H9 (cell line): ENCODE measurements around the gene ABLIM3. TPM values are rescaled to one million over a fixed set of nuclear protein-coding genes. Genes with fewer than 3 reads are reported as not detected.

Source experiments
- DNase-seq: peaks from one replicate; pipeline ENCODE4 v3.0.0-alpha.2; 2017
- H2AFZ ChIP-seq: one replicate; pipeline ENCODE4 v1.6.1; 2013; ENCODE audit warnings: mild to moderate bottlenecking, low read length, control low read depth, moderate library complexity
- H2AK5ac ChIP-seq: 2 replicates; pipeline ENCODE4 v1.6.1; 2013; ENCODE audit warnings: low read length, control low read depth, mixed read lengths; ENCODE audit not compliant: insufficient read length
- H2BK120ac ChIP-seq: one replicate; pipeline ENCODE4 v1.6.1; 2013; ENCODE audit warnings: low read depth, mild to moderate bottlenecking, low read length, control low read depth, inconsistent platforms; ENCODE audit not compliant: poor library complexity, severe bottlenecking
- H2BK12ac ChIP-seq: 2 replicates; pipeline ENCODE4 v1.6.1; 2013; ENCODE audit warnings: low read length, control low read depth, mixed read lengths, low read depth; ENCODE audit not compliant: insufficient read length
- H2BK15ac ChIP-seq: 2 replicates; pipeline ENCODE4 v1.6.1; 2013; ENCODE audit warnings: low read depth, low read length, control low read depth
- H2BK20ac ChIP-seq: one replicate; pipeline ENCODE4 v1.6.1; 2013; ENCODE audit warnings: low read depth, mild to moderate bottlenecking, low read length, control low read depth, inconsistent platforms; ENCODE audit not compliant: poor library complexity, severe bottlenecking
- H2BK5ac ChIP-seq: 2 replicates; pipeline ENCODE4 v1.6.1; 2013; ENCODE audit warnings: low read length, control low read depth, mixed read lengths; ENCODE audit not compliant: insufficient read length
- H3K14ac ChIP-seq: 2 replicates; pipeline ENCODE4 v1.6.1; 2013; ENCODE audit warnings: low read length, control low read depth; ENCODE audit not compliant: insufficient read depth
- H3K18ac ChIP-seq: 2 replicates; pipeline ENCODE4 v1.6.1; 2013; ENCODE audit warnings: low read depth, mild to moderate bottlenecking, mixed read lengths, low read length, control low read depth; ENCODE audit not compliant: insufficient read length
- H3K23ac ChIP-seq: 2 replicates; pipeline ENCODE4 v1.6.1; 2013; ENCODE audit warnings: low read length, control low read depth, mixed read lengths, low read depth; ENCODE audit not compliant: insufficient read length
- H3K23me2 ChIP-seq: 2 replicates; pipeline ENCODE4 v1.6.1; 2013; ENCODE audit warnings: low read depth, mild to moderate bottlenecking, mixed read lengths, low read length, control low read depth; ENCODE audit not compliant: insufficient read length, poor library complexity, severe bottlenecking
- H3K27ac ChIP-seq: 2 replicates; pipeline ENCODE4 v1.5.1; 2013; ENCODE audit warnings: low read length, control low read depth, mixed read lengths, low read depth; ENCODE audit not compliant: insufficient read length
- H3K27me3 ChIP-seq: 2 replicates; pipeline ENCODE4 v1.6.1; 2013; ENCODE audit warnings: low read length, control low read depth, inconsistent platforms; ENCODE audit not compliant: insufficient read depth
- H3K4ac ChIP-seq: 2 replicates; pipeline ENCODE4 v1.6.1; 2013; ENCODE audit warnings: low read depth, mild to moderate bottlenecking, control low read depth, inconsistent platforms, low read length, moderate library complexity
- H3K4me1 ChIP-seq: 2 replicates; pipeline ENCODE4 v1.6.1; 2013; ENCODE audit warnings: low read length, control low read depth, inconsistent platforms; ENCODE audit not compliant: insufficient read depth
- H3K4me2 ChIP-seq: 2 replicates; pipeline ENCODE4 v1.6.1; 2013; ENCODE audit warnings: low read length, control low read depth, mixed read lengths; ENCODE audit not compliant: insufficient read length, insufficient read depth
- H3K56ac ChIP-seq: 2 replicates; pipeline ENCODE4 v1.6.1; 2013; ENCODE audit warnings: low read depth, mild to moderate bottlenecking, mixed read lengths, low read length, control low read depth; ENCODE audit not compliant: insufficient read length
- H3K79me1 ChIP-seq: 2 replicates; pipeline ENCODE4 v1.6.1; 2013; ENCODE audit warnings: low read depth, mild to moderate bottlenecking, moderate library complexity, low read length, control low read depth, inconsistent platforms; ENCODE audit not compliant: insufficient read depth, poor library complexity, severe bottlenecking
- H3K79me2 ChIP-seq: 2 replicates; pipeline ENCODE4 v1.6.1; 2013; ENCODE audit warnings: low read length, control low read depth, inconsistent platforms; ENCODE audit not compliant: insufficient read depth
- H3K9ac ChIP-seq: 2 replicates; pipeline ENCODE4 v1.6.1; 2013; ENCODE audit warnings: low read length, control low read depth, mixed read lengths; ENCODE audit not compliant: insufficient read length; ENCODE audit errors: extremely low read depth
- H3K9me3 ChIP-seq: one replicate; pipeline ENCODE4 v1.6.1; 2013; ENCODE audit warnings: low read depth, low read length, inconsistent platforms; ENCODE audit not compliant: control insufficient read depth
- H3T11ph ChIP-seq: one replicate; pipeline ENCODE4 v1.6.1; 2013; ENCODE audit warnings: mild to moderate bottlenecking, low read length, control low read depth, inconsistent platforms
- H4K20me1 ChIP-seq: one replicate; pipeline ENCODE4 v1.6.1; 2013; ENCODE audit not compliant: control insufficient read depth, insufficient read length, insufficient read depth
- H4K5ac ChIP-seq: 2 replicates; pipeline ENCODE4 v1.6.1; 2013; ENCODE audit warnings: low read depth, mild to moderate bottlenecking, mixed read lengths, low read length, control low read depth; ENCODE audit not compliant: insufficient read length
- H4K8ac ChIP-seq: replicated peaks from 2 replicates; pipeline ENCODE4 v1.6.1; 2013; ENCODE audit warnings: low read length, control low read depth, mixed read lengths, low read depth; ENCODE audit not compliant: insufficient read length
- H4K91ac ChIP-seq: 2 replicates; pipeline ENCODE4 v1.6.1; 2013; ENCODE audit warnings: low read depth, mild to moderate bottlenecking, moderate library complexity, mixed read lengths, low read length, control low read depth; ENCODE audit not compliant: insufficient read length
- H3K27ac Mint-ChIP-seq, 3 experiments: 2 replicates in 2 of 3; 3 replicates in 1 of 3; pipeline ENCODE4 v1.8.0; 2020 to 2021; ENCODE audit warnings: mixed read lengths in 3 of 3, mild to moderate bottlenecking in 1 of 3, moderate library complexity in 1 of 3
- H3K27me3 Mint-ChIP-seq: 2 replicates; pipeline ENCODE4 v1.8.0; 2021; ENCODE audit warnings: low read depth, mild to moderate bottlenecking, moderate library complexity, mixed read lengths
- H3K36me3 Mint-ChIP-seq, 3 experiments: 2 replicates in 2 of 3; 3 replicates in 1 of 3; pipeline ENCODE4 v1.8.0; 2020 to 2021; ENCODE audit warnings: low read depth in 3 of 3, mixed read lengths in 3 of 3; ENCODE audit not compliant: insufficient read depth in 1 of 3
- H3K4me1 Mint-ChIP-seq, 2 experiments: 2 replicates each; pipeline ENCODE4 v1.8.0; 2020; ENCODE audit warnings: mixed read lengths in 2 of 2
- H3K4me3 Mint-ChIP-seq, 2 experiments: 2 replicates in 1 of 2; 3 replicates in 1 of 2; pipeline ENCODE4 v1.8.0; 2020 to 2021; ENCODE audit warnings: mild to moderate bottlenecking in 2 of 2, mixed read lengths in 2 of 2, moderate library complexity in 1 of 2
- H3K9me3 Mint-ChIP-seq, 2 experiments: 2 replicates in 1 of 2; 3 replicates in 1 of 2; pipeline ENCODE4 v1.8.0; 2020; ENCODE audit warnings: mild to moderate bottlenecking in 2 of 2, mixed read lengths in 2 of 2, moderate library complexity in 1 of 2
- CTCF ChIP-seq: fragments of 200-600 bp; sonication (generic); conservative IDR thresholded peaks from 3 replicates; pipeline ENCODE4 v1.8.0; 2021; ENCODE audit warnings: antibody characterized with exemption, mild to moderate bottlenecking
- WGBS: extraction: QIAGEN DNeasy Blood & Tissue Kit; methylation state at CpG from one replicate; pipeline ENCODE4 v1.1.7; 2013; ENCODE audit warnings: missing lambda C conversion rate, low lambda C conversion rate, mixed read lengths; ENCODE audit not compliant: insufficient read length; ENCODE audit errors: extremely low coverage; 5-methylcytosine and 5-hydroxymethylcytosine counted together
- total RNA-seq: library from RNA; stranded (reverse); gene quantifications from 2 replicates; pipeline ENCODE4 v1.2.1, GENCODE V29; 2021

The ABLIM3 gene
- total RNA-seq, 1 experiment from 2014 or later, result 0.20 TPM

- Histone ChIP-seq H3K27ac (no peak overlapping the region), H2BK20ac (no peak overlapping the region)
These were observed 2.2 kb downstream of the ABLIM3 start for GRCh38 chr5:149143470-149143869.

More at GRCh38 chr5:149143470-149143869, 2.2 kb downstream of the ABLIM3 start:
- H2BK12ac ChIP-seq, result no peak overlapping the region
- H4K8ac ChIP-seq, result no peak overlapping the region
- no peak overlapping the region for H4K91ac ChIP-seq
- H3K27me3 Mint-ChIP-seq, result peaks cover 38% of the 10 kb centered on the region
- no peak for TF ChIP-seq CTCF
- no peak overlapping the region for H2BK120ac ChIP-seq
- no peaks in the 10 kb centered on the region for H4K20me1 ChIP-seq
- no peaks in the 10 kb centered on the region for H3K36me3 Mint-ChIP-seq
- no peaks in the 10 kb centered on the region for H3K79me1 ChIP-seq
- DNase-seq, result no peak
- peaks cover 2 to 14% of the 10 kb centered on the region in 2 experiments for H3K4me1 Mint-ChIP-seq
- H3K79me2 ChIP-seq, result no peaks in the 10 kb centered on the region
- H3K4ac ChIP-seq, result no peak overlapping the region
- H3K27me3 ChIP-seq, result no peaks in the 10 kb centered on the region; the same call in 1 of the 2 replicates
- peaks cover 0 to 3% of the 10 kb centered on the region in 2 experiments; a peak in 2 of 5 replicates for H3K9me3 Mint-ChIP-seq
- H3K23me2 ChIP-seq, result peaks cover 3% of the 10 kb centered on the region
- H2BK15ac ChIP-seq, result no peak overlapping the region
- H2BK5ac ChIP-seq, result no peak overlapping the region
- no peaks in the 10 kb centered on the region for H3K4me1 ChIP-seq
- no peak overlapping the region for H2AFZ ChIP-seq
- no peak overlapping the region for H3K23ac ChIP-seq
- H3K9me3 ChIP-seq, result no peaks in the 10 kb centered on the region
- no peak overlapping the region for H3K4me3 Mint-ChIP-seq
- no peak overlapping the region for H3K9ac ChIP-seq
- WGBS, result no CpG with 5 or more reads among the region's 2 CpGs
- no peak overlapping the region for H4K5ac ChIP-seq
- no peak overlapping the region for H3K14ac ChIP-seq
- H3T11ph ChIP-seq, result no peak overlapping the region
- no peak overlapping the region for H3K4me2 ChIP-seq
- no peak overlapping the region for H2AK5ac ChIP-seq
- no peak overlapping the region for H3K18ac ChIP-seq
- H3K56ac ChIP-seq, result no peak overlapping the region
- no peak overlapping the region for H3K27ac Mint-ChIP-seq
